Keratinocyte (primary cell): Measurements from ENCODE around the gene KANSL1.

Experiments used
- CTCF ChIP-seq, 3 experiments: IDR thresholded peaks in 1 of 3; conservative IDR thresholded peaks in 1 of 3; optimal IDR thresholded peaks in 1 of 3; 2 replicates in 2 of 3; 3 replicates in 1 of 3; pipeline versions ENCODE3 to v1.5.1; 2011; ENCODE audit warnings: low read length in 3 of 3, mild to moderate bottlenecking in 3 of 3, moderate library complexity in 2 of 3, control low read depth in 1 of 3, inconsistent platforms in 1 of 3; ENCODE audit not compliant: insufficient read depth in 2 of 3; ENCODE audit errors: extremely low read depth in 1 of 3
- EZH2 ChIP-seq: IDR thresholded peaks from one replicate; pipeline ENCODE4 v1.6.1; 2012; ENCODE audit warnings: inconsistent platforms, mild to moderate bottlenecking, low read length, moderate library complexity

- TF ChIP-seq CTCF (optimal IDR thresholded peaks at IDR 0.05 in 1 of 3, IDR thresholded peaks at IDR 0.05 in 1 of 3, conservative IDR thresholded peaks at IDR 0.05 in 1 of 3; ENCODE audit: extremely low read depth in 1 of 3, insufficient read depth in 2 of 3, low read length in 3 of 3) = peak in 1 of 3 experiments; percentile 25
- TF ChIP-seq EZH2 = no peak
These were observed 131.8 kb downstream of the KANSL1 start for GRCh38 chr17:46061435-46061834.
